Neural cell (in vitro differentiated cells): ENCODE measurements around the gene GPR78. TPM values are rescaled to one million over a fixed set of nuclear protein-coding genes. Genes with fewer than 3 reads are reported as not detected.

Source experiments
- H2AFZ ChIP-seq: fragments of 200-600, 300-800 bp; sonication (generic), shearing (Covaris generic); 2 replicates; pipeline ENCODE4 v1.6.0; 2014; ENCODE audit warnings: low read depth, mild to moderate bottlenecking, antibody characterized with exemption, low read length, moderate library complexity
- H3F3A ChIP-seq: fragments of 200-600 bp; shearing (Covaris generic); 2 replicates; pipeline ENCODE4 v1.6.1; 2016; ENCODE audit warnings: mild to moderate bottlenecking, moderate library complexity, mixed read lengths, antibody characterized with exemption, low read length; ENCODE audit not compliant: insufficient read depth, poor library complexity, severe bottlenecking
- H3K27ac ChIP-seq: fragments of 200-600, 300-800 bp; sonication (generic), shearing (Covaris generic); 2 replicates; pipeline ENCODE4 v1.5.1; 2014; ENCODE audit warnings: mild to moderate bottlenecking, low read length, moderate library complexity
- H3K27me3 ChIP-seq: fragments of 300-800, 200-600 bp; sonication (generic), shearing (Covaris generic); 2 replicates; pipeline ENCODE4 v1.6.0; 2014; ENCODE audit warnings: mild to moderate bottlenecking, low read depth, low read length, moderate library complexity; ENCODE audit not compliant: insufficient read depth
- H3K36me3 ChIP-seq: fragments of 300-800, 200-600 bp; sonication (generic), shearing (Covaris generic); 2 replicates; pipeline ENCODE4 v1.5.1; 2014; ENCODE audit warnings: mild to moderate bottlenecking, antibody characterized with exemption, low read length, moderate library complexity; ENCODE audit not compliant: insufficient read depth
- H3K4me2 ChIP-seq: fragments of 300-800, 200-600 bp; sonication (generic), shearing (Covaris generic); 2 replicates; pipeline ENCODE4 v1.6.0; 2014; ENCODE audit warnings: mild to moderate bottlenecking, low read length
- H3K4me3 ChIP-seq: fragments of 300-800, 200-600 bp; sonication (generic), shearing (Covaris generic); 2 replicates; pipeline ENCODE4 v1.5.1; 2014; ENCODE audit warnings: mild to moderate bottlenecking, low read length, moderate library complexity
- H3K79me2 ChIP-seq: fragments of 200-600 bp; shearing (Covaris generic); replicated peaks from 2 replicates; pipeline ENCODE4 v1.6.0; 2014; ENCODE audit warnings: mild to moderate bottlenecking, low read length, moderate library complexity; ENCODE audit not compliant: insufficient read depth
- H3K9ac ChIP-seq: fragments of 300-800, 200-600 bp; sonication (generic), shearing (Covaris generic); 2 replicates; pipeline ENCODE4 v1.6.1; 2016; ENCODE audit warnings: mild to moderate bottlenecking, low read length, mixed read lengths
- H3K9me2 ChIP-seq: fragments of 200-600 bp; shearing (Covaris generic); 2 replicates; pipeline ENCODE4 v1.6.1; 2016; ENCODE audit warnings: mild to moderate bottlenecking, low read length, mixed read lengths; ENCODE audit not compliant: insufficient read depth
- H3K9me3 ChIP-seq: fragments of 200-600, 300-800 bp; sonication (generic), shearing (Covaris generic); 2 replicates; pipeline ENCODE4 v1.6.1; 2016; ENCODE audit warnings: mild to moderate bottlenecking, mixed run types, low read length, moderate library complexity, mixed read lengths
- H4K20me1 ChIP-seq: fragments of 200-600 bp; shearing (Covaris generic); 2 replicates; pipeline ENCODE4 v1.6.1; 2016; ENCODE audit warnings: mild to moderate bottlenecking, mixed run types; ENCODE audit not compliant: insufficient read depth
- EP300 ChIP-seq: fragments of 450-650 bp; conservative IDR thresholded peaks from 2 replicates; pipeline ENCODE4 v1.6.1; 2014; ENCODE audit warnings: antibody characterized with exemption, mild to moderate bottlenecking, moderate library complexity; ENCODE audit not compliant: poor library complexity, severe bottlenecking
- EZH2 ChIP-seq: fragments of 200-600, 300-800 bp; shearing (Covaris generic), sonication (generic); IDR thresholded peaks from 2 replicates; pipeline ENCODE4 v1.6.1; 2014; ENCODE audit warnings: antibody characterized with exemption, low read length, borderline replicate concordance, mild to moderate bottlenecking; ENCODE audit not compliant: insufficient read depth, poor library complexity, severe bottlenecking
- MXI1 ChIP-seq: fragments of 450-650 bp; conservative IDR thresholded peaks from 2 replicates; pipeline ENCODE4 v1.6.1; 2014; ENCODE audit warnings: antibody characterized with exemption, mild to moderate bottlenecking; ENCODE audit not compliant: poor library complexity, severe bottlenecking
- POLR2AphosphoS5 ChIP-seq: IDR thresholded peaks from 2 replicates; pipeline ENCODE4 v1.6.1; 2012
- RAD21 ChIP-seq: fragments of 450-650 bp; conservative IDR thresholded peaks from 2 replicates; pipeline ENCODE4 v1.6.1; 2014; ENCODE audit warnings: antibody characterized with exemption, mild to moderate bottlenecking, moderate library complexity
- SMC3 ChIP-seq: fragments of 450-650 bp; conservative IDR thresholded peaks from 2 replicates; pipeline ENCODE4 v1.6.1; 2014; ENCODE audit warnings: antibody characterized with exemption, mild to moderate bottlenecking, moderate library complexity; ENCODE audit not compliant: poor library complexity
- TAF1 ChIP-seq: IDR thresholded peaks from 2 replicates; pipeline ENCODE4 v1.6.1; 2012; ENCODE audit warnings: low read depth
- polyA minus RNA-seq: library from RNA; depleted of rRNA, polyadenylated mRNA; stranded (reverse); fragments of >200 nt; gene quantifications from 2 replicates; pipeline ENCODE4 v1.2.3, GENCODE V29; 2014
- polyA plus RNA-seq: library from polyadenylated mRNA; depleted of rRNA; stranded (reverse); fragments of >200 nt; gene quantifications from 2 replicates; pipeline ENCODE4 v1.2.3, GENCODE V29; 2014
- TF ChIP-seq, protein P1 (sequence below): IDR thresholded peaks from 2 replicates; pipeline ENCODE4 v1.6.1; 2012; ENCODE audit warnings: borderline replicate concordance
- TF ChIP-seq, protein P2 (sequence below): fragments of 450-650 bp; IDR thresholded peaks from 2 replicates; pipeline ENCODE4 v1.5.1; 2014; ENCODE audit warnings: antibody characterized with exemption, mild to moderate bottlenecking, moderate library complexity; ENCODE audit not compliant: poor library complexity, severe bottlenecking

The GPR78 gene, protein sequence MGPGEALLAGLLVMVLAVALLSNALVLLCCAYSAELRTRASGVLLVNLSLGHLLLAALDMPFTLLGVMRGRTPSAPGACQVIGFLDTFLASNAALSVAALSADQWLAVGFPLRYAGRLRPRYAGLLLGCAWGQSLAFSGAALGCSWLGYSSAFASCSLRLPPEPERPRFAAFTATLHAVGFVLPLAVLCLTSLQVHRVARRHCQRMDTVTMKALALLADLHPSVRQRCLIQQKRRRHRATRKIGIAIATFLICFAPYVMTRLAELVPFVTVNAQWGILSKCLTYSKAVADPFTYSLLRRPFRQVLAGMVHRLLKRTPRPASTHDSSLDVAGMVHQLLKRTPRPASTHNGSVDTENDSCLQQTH
- polyA plus RNA-seq = not detected in 2 replicates
- polyA minus RNA-seq = 0.35 TPM in 1 of 2 replicates, not detected in the other

DNA sequence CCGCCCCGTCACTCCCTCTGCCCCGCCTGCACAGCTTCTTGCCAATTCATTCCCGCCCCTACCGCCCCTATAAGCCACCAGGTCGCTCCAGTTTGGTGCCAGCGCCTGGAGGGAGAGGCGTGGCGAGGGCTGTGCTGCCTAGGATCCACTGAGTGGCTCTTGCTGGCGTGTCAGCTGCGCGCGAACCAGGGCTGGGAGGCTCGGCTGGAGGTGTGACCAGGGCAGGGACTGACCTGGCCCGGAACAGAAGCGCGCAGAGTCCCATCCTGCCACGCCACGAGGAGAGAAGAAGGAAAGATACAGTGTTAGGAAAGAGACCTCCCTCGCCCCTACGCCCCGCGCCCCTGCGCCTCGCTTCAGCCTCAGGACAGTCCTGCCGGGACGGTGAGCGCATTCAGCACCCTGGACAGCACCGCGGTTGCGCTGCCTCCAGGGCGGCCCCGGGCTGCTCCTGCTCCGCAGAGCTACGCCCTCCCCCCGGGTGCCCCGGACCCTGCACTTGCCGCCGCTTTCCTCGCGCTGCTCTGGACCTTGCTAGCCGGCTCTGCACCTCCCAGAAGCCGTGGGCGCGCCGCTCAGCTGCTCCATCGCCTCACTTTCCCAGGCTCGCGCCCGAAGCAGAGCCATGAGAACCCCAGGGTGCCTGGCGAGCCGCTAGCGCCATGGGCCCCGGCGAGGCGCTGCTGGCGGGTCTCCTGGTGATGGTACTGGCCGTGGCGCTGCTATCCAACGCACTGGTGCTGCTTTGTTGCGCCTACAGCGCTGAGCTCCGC is at the start of gene GPR78:
Gene GPR78 (plus strand): TSS at position 72 of the 773 bp plus-strand sequence. CDS start 591 bp downstream, at position 663.
- Histone ChIP-seq H3K36me3 (no peaks in the 10 kb centered on the region), H3K4me3 (peak within 1 kb of the TSS; percentile 61), H3K27ac (no peak within 1 kb of the TSS), H3K4me2 (no peak within 1 kb of the TSS), H3K9ac (no peak within 1 kb of the TSS), H3K79me2 (no peaks in the 10 kb centered on the region), H3K27me3 (peaks cover 57% of the 10 kb centered on the region), H2AFZ (no peak within 1 kb of the TSS), H3F3A (no peaks in the 10 kb centered on the region), H3K9me2 (no peaks in the 10 kb centered on the region), H3K9me3 (no peaks in the 10 kb centered on the region), H4K20me1 (no peaks in the 10 kb centered on the region)
- TF ChIP-seq, protein P1, sequence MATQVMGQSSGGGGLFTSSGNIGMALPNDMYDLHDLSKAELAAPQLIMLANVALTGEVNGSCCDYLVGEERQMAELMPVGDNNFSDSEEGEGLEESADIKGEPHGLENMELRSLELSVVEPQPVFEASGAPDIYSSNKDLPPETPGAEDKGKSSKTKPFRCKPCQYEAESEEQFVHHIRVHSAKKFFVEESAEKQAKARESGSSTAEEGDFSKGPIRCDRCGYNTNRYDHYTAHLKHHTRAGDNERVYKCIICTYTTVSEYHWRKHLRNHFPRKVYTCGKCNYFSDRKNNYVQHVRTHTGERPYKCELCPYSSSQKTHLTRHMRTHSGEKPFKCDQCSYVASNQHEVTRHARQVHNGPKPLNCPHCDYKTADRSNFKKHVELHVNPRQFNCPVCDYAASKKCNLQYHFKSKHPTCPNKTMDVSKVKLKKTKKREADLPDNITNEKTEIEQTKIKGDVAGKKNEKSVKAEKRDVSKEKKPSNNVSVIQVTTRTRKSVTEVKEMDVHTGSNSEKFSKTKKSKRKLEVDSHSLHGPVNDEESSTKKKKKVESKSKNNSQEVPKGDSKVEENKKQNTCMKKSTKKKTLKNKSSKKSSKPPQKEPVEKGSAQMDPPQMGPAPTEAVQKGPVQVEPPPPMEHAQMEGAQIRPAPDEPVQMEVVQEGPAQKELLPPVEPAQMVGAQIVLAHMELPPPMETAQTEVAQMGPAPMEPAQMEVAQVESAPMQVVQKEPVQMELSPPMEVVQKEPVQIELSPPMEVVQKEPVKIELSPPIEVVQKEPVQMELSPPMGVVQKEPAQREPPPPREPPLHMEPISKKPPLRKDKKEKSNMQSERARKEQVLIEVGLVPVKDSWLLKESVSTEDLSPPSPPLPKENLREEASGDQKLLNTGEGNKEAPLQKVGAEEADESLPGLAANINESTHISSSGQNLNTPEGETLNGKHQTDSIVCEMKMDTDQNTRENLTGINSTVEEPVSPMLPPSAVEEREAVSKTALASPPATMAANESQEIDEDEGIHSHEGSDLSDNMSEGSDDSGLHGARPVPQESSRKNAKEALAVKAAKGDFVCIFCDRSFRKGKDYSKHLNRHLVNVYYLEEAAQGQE = peak; percentile 89
- TF ChIP-seq, protein P2, sequence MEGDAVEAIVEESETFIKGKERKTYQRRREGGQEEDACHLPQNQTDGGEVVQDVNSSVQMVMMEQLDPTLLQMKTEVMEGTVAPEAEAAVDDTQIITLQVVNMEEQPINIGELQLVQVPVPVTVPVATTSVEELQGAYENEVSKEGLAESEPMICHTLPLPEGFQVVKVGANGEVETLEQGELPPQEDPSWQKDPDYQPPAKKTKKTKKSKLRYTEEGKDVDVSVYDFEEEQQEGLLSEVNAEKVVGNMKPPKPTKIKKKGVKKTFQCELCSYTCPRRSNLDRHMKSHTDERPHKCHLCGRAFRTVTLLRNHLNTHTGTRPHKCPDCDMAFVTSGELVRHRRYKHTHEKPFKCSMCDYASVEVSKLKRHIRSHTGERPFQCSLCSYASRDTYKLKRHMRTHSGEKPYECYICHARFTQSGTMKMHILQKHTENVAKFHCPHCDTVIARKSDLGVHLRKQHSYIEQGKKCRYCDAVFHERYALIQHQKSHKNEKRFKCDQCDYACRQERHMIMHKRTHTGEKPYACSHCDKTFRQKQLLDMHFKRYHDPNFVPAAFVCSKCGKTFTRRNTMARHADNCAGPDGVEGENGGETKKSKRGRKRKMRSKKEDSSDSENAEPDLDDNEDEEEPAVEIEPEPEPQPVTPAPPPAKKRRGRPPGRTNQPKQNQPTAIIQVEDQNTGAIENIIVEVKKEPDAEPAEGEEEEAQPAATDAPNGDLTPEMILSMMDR = no peak
- TF ChIP-seq EP300 (no peak), TAF1 (no peak), POLR2AphosphoS5 (no peak)

DNA sequence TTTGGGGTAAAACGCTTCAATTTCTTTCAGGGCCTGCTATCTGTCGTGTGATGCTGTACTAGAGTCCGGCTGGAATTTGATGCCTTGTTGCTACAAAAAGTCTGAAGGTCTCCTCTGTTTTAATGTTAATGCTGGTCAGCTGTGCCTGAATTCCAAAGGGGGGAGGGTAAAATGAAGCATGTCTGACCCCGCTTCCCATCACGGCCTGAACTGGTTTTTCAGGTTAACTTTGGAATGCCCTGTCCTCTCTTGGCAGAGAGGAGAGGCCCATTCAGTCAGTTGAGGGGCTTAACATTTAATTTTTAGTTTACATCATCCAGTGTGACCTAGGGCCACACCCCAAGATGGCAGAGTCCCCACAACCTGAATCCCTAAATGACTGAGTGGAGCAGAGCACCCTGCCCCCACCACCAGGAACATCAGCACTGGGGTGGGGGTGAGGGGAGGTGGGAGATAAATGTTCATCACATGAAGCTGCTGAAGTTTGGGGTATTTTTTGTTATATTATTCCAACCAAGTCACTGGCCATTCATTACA is 47.9 kb upstream of the GPR78 start:
- no peaks in the 10 kb centered on the region for H3F3A ChIP-seq
- H2AFZ ChIP-seq = no peak overlapping the region
- no peaks in the 10 kb centered on the region for H3K9me2 ChIP-seq
- no peak overlapping the region for H3K4me2 ChIP-seq
- no peak overlapping the region for H3K9ac ChIP-seq
- TF ChIP-seq RAD21 (no peak), EP300 (no peak), TAF1 (no peak), POLR2AphosphoS5 (no peak), MXI1 (no peak), SMC3 (no peak), EZH2 (no peak)
- TF ChIP-seq, protein P1 = no peak
- TF ChIP-seq, protein P2 = no peak
- H3K27ac ChIP-seq = no peak overlapping the region
- H3K4me3 ChIP-seq = no peak overlapping the region
- H4K20me1 ChIP-seq = no peaks in the 10 kb centered on the region
- no peaks in the 10 kb centered on the region for H3K36me3 ChIP-seq
- H3K9me3 ChIP-seq = no peaks in the 10 kb centered on the region
- H3K27me3 ChIP-seq = no peaks in the 10 kb centered on the region
- H3K79me2 ChIP-seq = no peaks in the 10 kb centered on the region
